T47D (cell line): ENCODE data around the gene STX18.

Experiments used
- DNase-seq, 2 experiments: peaks; one replicate each; pipeline versions ENCODE4 v3.0.0 to v3.0.0-alpha.2; 2011 to 2012; ENCODE audit warnings: low read depth in 1 of 2, low spot score in 1 of 2
- JUND ChIP-seq: IDR thresholded peaks from 2 replicates; pipeline ENCODE4 v1.6.1; 2012; ENCODE audit warnings: low read depth
- in situ Hi-C: cut with HindIII; loops from 2 replicates; pipeline ENCODE4 v1.10.0; 2016; ENCODE audit warnings: low sequenced_read_pairs, low pct_unique_long_range_greater_than_20kb

The STX18 gene

GRCh38 chr4:4457803-4458553 is 83.9 kb downstream of the STX18 start:
- TF ChIP-seq JUND: no peak
- in situ Hi-C loops: no loop called here
- no peak for DNase-seq

GRCh38 chr4:4456816-4457578 is 84.9 kb downstream of the STX18 start:
- in situ Hi-C loops: no loop called here
- DNase-seq: no peak
- TF ChIP-seq JUND: no peak

- in situ Hi-C loops: no loop called here
- DNase-seq: no peak
- no peak for TF ChIP-seq JUND
Measured at GRCh38 chr4:4456351-4456750, 85.5 kb downstream of the STX18 start.

- in situ Hi-C loops: no loop called here
- no peak for DNase-seq
- no peak for TF ChIP-seq JUND
Measured at GRCh38 chr4:4455210-4455865, 86.5 kb downstream of the STX18 start.

GRCh38 chr4:4446434-4446833 is 95.4 kb downstream of the STX18 start:
- no peak for DNase-seq
- no peak for TF ChIP-seq JUND
- in situ Hi-C loops: no loop called here

- DNase-seq: no peak
- TF ChIP-seq JUND: no peak
- in situ Hi-C loops: no loop called here
Measured at GRCh38 chr4:4443821-4444220, 98.0 kb downstream of the STX18 start.

- no peak for TF ChIP-seq JUND
- DNase-seq: no peak
- in situ Hi-C loops: no loop called here
Measured at GRCh38 chr4:4440333-4441061, 101.4 kb downstream of the STX18 start.

GRCh38 chr4:4439782-4440181 is 102.1 kb downstream of the STX18 start:
- no peak for TF ChIP-seq JUND
- in situ Hi-C loops: no loop called here
- no peak for DNase-seq

GRCh38 chr4:4438891-4439290 is 103.0 kb downstream of the STX18 start:
- in situ Hi-C loops: no loop called here
- TF ChIP-seq JUND: no peak
- DNase-seq: no peak

GRCh38 chr4:4437798-4438470 is 103.9 kb downstream of the STX18 start:
- in situ Hi-C loops: no loop called here
- no peak for TF ChIP-seq JUND
- DNase-seq: peak in 1 of 2 experiments; percentile 28

GRCh38 chr4:4436244-4436823 is 105.5 kb downstream of the STX18 start:
- no peak for TF ChIP-seq JUND
- no peak for DNase-seq
- in situ Hi-C loops: no loop called here

GRCh38 chr4:4433941-4434340 is 107.9 kb downstream of the STX18 start:
- TF ChIP-seq JUND: no peak
- no peak for DNase-seq
- in situ Hi-C loops: no loop called here
